ENCODE measurements around the gene CAMK2B.
"Not testable (repeated sequence)": the region's sequence is repeated elsewhere in the genome, so short reads cannot be mapped to it uniquely, and the experiment has no call there.

The CAMK2B gene

GRCh38 chr7:44182827-44183226 lies 142.6 kb downstream of the CAMK2B start:
- no peak overlapping the region for H3K4me3 ChIP-seq (ENCODE audit: low read depth, low read length)
- no peak for TF ChIP-seq CTCF (IDR thresholded peaks at IDR 0.05; ENCODE audit: borderline replicate concordance, insufficient read depth, low read depth, low read length)

- TF ChIP-seq CTCF (IDR thresholded peaks at IDR 0.05; ENCODE audit: borderline replicate concordance, insufficient read depth, low read depth, low read length), result no peak
- H3K4me3 ChIP-seq (ENCODE audit: low read depth, low read length), result no peak overlapping the region
Observed at GRCh38 chr7:44180631-44181030, 144.8 kb downstream of the CAMK2B start.

- H3K4me3 ChIP-seq (ENCODE audit: low read depth, low read length), result no peak overlapping the region
Observed at GRCh38 chr7:44177570-44178131, 147.7 kb downstream of the CAMK2B start.

GRCh38 chr7:44176486-44176885 lies 148.9 kb downstream of the CAMK2B start:
- no peak for TF ChIP-seq CTCF (IDR thresholded peaks at IDR 0.05; ENCODE audit: borderline replicate concordance, insufficient read depth, low read depth, low read length)
- H3K4me3 ChIP-seq (ENCODE audit: low read depth, low read length), result no peak overlapping the region

More at GRCh38 chr7:44177570-44178131, 147.7 kb downstream of the CAMK2B start:
- no peak for TF ChIP-seq CTCF (IDR thresholded peaks at IDR 0.05; ENCODE audit: borderline replicate concordance, insufficient read depth, low read depth, low read length)

GRCh38 chr7:44175730-44176129 lies 149.7 kb downstream of the CAMK2B start:
- TF ChIP-seq CTCF (IDR thresholded peaks at IDR 0.05; ENCODE audit: borderline replicate concordance, insufficient read depth, low read depth, low read length), result no peak
- H3K4me3 ChIP-seq (ENCODE audit: low read depth, low read length), result no peak overlapping the region

GRCh38 chr7:44174694-44174948 lies 150.8 kb downstream of the CAMK2B start:
- not testable (repeated sequence) for H3K4me3 ChIP-seq (ENCODE audit: low read depth, low read length)

- TF ChIP-seq CTCF (IDR thresholded peaks at IDR 0.05; ENCODE audit: borderline replicate concordance, insufficient read depth, low read depth, low read length), result no peak
Observed at GRCh38 chr7:44173911-44174693, 151.3 kb downstream of the CAMK2B start.

More at GRCh38 chr7:44173911-44174693, 151.3 kb downstream of the CAMK2B start:
- H3K4me3 ChIP-seq (ENCODE audit: low read depth, low read length), result no peak overlapping the region

All from GM12875 (cell line).